Activated naive CD4-positive, alpha-beta T cell treated with anti-CD3 and anti-CD28 coated beads for 36 hours (primary cell): ENCODE data around the gene MICU2. TPM values are rescaled to one million over a fixed set of nuclear protein-coding genes. Genes with fewer than 3 reads are reported as not detected.

Source experiments
- CTCF ChIA-PET: fragments of 350-600 bp; sonication (Branson Sonifier 250); formaldehyde crosslinking; loops from one replicate; lab custom pipeline; 2021; ENCODE audit warnings: antibody characterized with exemption; lab: Charles Lee
- DNase-seq: peaks from one replicate; pipeline ENCODE4 v3.0.0-alpha.2; 2020
- H3K27ac Mint-ChIP-seq: one replicate; pipeline ENCODE4 v1.8.0; 2021; ENCODE audit warnings: mild to moderate bottlenecking, mixed read lengths
- H3K27me3 Mint-ChIP-seq: one replicate; pipeline ENCODE4 v1.8.0; 2021; ENCODE audit warnings: low read depth, mixed read lengths
- H3K36me3 Mint-ChIP-seq: one replicate; pipeline ENCODE4 v1.8.0; 2021; ENCODE audit warnings: low read depth, mixed read lengths
- H3K4me1 Mint-ChIP-seq: one replicate; pipeline ENCODE4 v1.8.0; 2021; ENCODE audit warnings: low read depth, mixed read lengths
- H3K4me3 Mint-ChIP-seq: one replicate; pipeline ENCODE4 v1.8.0; 2021; ENCODE audit warnings: mild to moderate bottlenecking, moderate library complexity, mixed read lengths
- H3K9me3 Mint-ChIP-seq: one replicate; pipeline ENCODE4 v1.8.0; 2021; ENCODE audit warnings: mixed read lengths
- intact Hi-C: fragments of 100-400 bp; cut with micrococcal nuclease; formaldehyde crosslinking; loops from one replicate; pipeline ENCODE4 v1.15.1; 2023
- total RNA-seq, 2 experiments: library from RNA; stranded (reverse); gene quantifications; one replicate each; pipeline ENCODE4 v1.2.3, GENCODE V29; 2021

Gene MICU2
- total RNA-seq, 2 experiments from 2014 or later: 27.5 to 28.2 TPM

DNA sequence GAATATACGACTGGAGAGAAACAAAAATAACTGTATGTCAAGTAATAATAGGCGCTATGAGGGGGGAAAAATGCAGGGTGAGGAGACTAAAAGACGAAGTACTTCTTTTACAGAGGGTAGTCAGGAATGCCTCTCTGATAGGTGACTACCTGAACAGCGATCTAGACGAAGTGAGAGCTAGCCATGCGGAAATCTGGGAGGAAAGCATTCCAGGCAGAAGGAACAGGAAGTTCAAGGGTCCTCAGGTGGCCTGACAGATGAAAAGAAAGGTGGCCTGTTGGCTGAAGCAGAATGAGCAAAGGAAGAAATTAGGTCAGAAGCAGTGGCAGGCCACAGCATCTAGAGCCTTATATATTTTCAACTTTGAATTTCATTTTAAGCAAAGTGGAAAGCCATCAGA is 158.2 kb downstream of the MICU2 start:
- Mint-ChIP-seq H3K27me3 (no peaks in the 10 kb centered on the region), H3K9me3 (peaks cover 2% of the 10 kb centered on the region), H3K4me1 (peaks cover 41% of the 10 kb centered on the region), H3K27ac (no peak overlapping the region), H3K4me3 (no peak overlapping the region), H3K36me3 (peaks cover 8% of the 10 kb centered on the region)
- no peak for DNase-seq
- CTCF ChIA-PET: interaction anchor here (0.6 to 1.1 kb wide), 3 partner anchors 19 to 331 kb away, joined by 3 read pairs; no protein-coding TSS in a partner anchor
- intact Hi-C loops: no loop called here

DNA sequence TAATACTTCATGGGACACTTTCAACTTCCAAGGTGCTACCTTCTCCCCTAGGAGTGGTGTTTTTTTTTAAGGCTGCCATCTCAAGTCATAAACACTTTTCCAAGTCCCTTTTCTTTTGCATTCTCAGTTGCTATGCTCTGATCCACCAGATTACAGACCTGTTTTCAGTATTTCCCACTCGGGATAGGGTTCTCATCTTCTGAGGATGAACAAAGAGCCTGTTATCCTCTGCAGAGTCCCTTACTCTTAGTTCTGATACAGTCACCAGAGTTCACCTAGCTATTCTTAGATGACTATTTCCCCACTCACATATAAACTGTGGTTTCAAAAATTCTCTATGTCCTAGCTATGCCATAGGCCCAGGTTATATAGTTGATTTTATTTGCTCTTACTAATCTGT is 160.8 kb downstream of the MICU2 start:
- Mint-ChIP-seq H3K27me3 (no peaks in the 10 kb centered on the region), H3K9me3 (peaks cover 8% of the 10 kb centered on the region), H3K4me3 (no peak overlapping the region), H3K36me3 (peaks cover 18% of the 10 kb centered on the region), H3K27ac (no peak overlapping the region), H3K4me1 (peaks cover 42% of the 10 kb centered on the region)
- intact Hi-C loops: no loop called here
- DNase-seq: no peak
- CTCF ChIA-PET: interaction anchor here (0.5 kb wide), 1 partner anchor 35 kb away, joined by 3 read pairs; no protein-coding TSS in a partner anchor

Other genes starting within 250 kb of the MICU2 start
- gene ZDHHC20, start 144.9 kb downstream of the MICU2 start, total RNA-seq: 10 to 100 TPM; 48.0 to 50.7 TPM
- not detected for gene FGF9, start 66.9 kb upstream of the MICU2 start, total RNA-seq